Inflammatory macrophage (primary cell): Measurements from ENCODE around the gene TSPAN32.

Experiments
- DNase-seq, 2 donors: peaks; one replicate each; pipeline ENCODE4 v3.0.0-alpha.2; 2020 to 2022

Gene TSPAN32

DNA sequence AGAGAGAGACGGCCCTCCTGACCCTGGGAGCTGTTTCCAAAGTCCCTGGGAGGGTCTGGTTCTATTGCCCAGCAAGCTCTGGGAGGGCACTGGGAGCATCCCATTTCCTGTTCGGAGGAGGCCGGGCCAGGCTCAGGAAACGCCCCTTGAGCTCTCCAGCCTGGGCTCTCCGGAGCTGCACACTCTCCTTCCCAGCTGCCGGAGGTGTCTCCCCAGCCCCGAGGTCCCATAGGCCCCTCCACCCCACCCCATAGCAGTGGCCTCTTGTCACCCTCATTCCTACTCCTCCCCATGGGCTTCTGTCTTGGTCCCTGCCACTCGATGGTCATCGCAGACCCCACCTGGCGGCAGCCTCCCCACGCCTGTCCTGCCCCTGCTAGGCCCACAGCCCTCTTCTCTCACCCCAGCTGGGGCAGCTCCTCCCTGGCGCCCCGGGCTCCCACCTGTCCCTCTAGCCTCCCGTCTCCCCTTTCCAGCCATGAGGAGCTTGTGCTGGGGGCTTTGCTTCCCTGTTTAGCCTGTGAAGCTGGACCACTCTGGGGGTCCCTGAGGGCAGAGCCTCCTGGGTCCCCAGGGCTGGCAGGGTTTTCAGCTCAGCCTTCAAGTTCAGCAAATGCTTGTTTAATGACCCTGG lies 2.8 kb downstream of the TSPAN32 start:
- DNase-seq = no peak

- DNase-seq = peak; percentile 78 to 80
Observed at GRCh38 chr11:2305140-2305778, 3.4 kb downstream of the TSPAN32 start.

- no peak for DNase-seq
Observed at GRCh38 chr11:2305788-2306451, 4.1 kb downstream of the TSPAN32 start.

- no peak for DNase-seq
Observed at GRCh38 chr11:2306452-2306823, 4.6 kb downstream of the TSPAN32 start.

GRCh38 chr11:2306877-2307500 lies 5.2 kb downstream of the TSPAN32 start:
- DNase-seq = no peak

DNA sequence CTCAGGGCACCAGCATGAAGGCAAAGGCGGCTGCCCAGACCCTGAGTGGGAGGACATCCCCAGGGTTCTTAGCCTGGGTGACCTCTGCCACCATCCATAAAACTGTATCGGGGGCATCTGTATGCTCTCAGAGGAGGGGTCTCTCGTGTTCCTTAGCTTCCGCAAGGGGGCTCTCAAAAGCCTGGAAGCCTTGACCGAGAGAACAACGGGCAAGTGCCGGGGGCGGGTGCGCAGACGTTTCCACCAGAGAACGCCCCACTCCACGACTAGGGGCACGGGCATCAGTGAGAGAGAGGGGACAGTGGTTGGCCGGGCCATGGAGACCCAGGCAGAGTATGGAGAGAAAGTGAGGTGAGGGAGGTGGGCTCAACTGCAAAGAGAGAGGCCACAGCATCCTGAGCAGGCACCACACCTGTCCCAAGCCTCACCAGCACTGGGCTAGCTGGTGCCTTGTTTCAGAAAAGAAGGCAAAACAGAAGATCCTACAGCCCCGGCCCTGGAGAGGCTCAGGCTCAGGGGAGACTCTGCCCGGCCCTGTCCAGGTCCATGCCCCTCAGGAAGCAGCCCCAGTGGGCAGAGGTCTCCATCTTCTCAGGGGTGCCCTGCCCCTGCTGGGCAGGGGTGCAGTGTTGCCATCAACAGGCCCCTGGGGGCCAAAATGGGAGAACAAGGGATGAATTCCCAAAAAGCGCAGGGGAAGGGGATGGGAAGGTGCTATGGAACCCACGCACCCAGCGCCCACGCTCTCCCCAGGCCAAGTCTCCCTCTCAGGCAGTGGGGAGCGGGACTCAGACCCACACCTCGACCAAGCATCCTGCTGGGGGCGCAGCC lies 5.9 kb downstream of the TSPAN32 start:
- DNase-seq = no peak

- DNase-seq = no peak
Observed at GRCh38 chr11:2308713-2309112, 6.9 kb downstream of the TSPAN32 start.

DNA sequence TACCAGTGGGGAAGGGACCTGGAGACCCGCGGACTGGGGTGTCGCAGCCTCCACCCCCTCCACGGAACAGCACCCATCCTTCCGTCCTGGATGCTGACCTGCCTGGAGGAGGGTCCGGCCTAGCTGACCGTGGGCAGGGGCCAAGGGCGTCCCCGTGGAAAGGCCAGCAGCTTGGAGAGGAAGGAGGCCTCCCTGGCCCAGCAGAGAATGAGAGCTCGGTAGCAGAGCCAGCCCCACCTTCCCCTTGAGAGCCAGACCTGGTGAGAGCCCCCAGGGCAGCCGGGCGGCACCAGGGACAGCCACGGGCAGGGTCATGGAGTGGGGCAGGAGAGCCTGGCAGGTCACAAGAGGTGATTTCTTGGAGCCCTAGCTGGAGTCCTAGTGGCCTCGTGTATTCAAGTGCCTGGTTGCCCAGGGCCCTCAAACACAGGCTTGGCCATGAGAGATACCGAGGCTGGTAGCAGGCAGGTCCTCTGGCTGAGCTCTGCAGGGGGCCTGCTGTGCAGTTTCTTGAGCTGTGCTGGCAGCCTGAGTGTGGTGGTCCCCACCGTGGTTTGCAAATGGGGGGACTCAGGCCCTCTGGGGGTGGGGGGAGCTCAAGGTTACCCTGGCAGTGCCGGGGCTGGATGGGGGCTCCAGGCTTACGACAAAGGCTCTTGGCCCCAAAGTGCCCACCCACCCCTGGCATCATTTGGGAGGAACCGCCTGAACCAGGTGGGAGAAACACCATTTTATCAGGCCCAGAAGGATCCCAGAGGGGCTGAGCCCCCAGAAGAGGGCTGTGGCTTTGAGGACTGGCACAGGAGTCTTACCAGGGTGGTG lies 7.6 kb downstream of the TSPAN32 start:
- DNase-seq = no peak

DNA sequence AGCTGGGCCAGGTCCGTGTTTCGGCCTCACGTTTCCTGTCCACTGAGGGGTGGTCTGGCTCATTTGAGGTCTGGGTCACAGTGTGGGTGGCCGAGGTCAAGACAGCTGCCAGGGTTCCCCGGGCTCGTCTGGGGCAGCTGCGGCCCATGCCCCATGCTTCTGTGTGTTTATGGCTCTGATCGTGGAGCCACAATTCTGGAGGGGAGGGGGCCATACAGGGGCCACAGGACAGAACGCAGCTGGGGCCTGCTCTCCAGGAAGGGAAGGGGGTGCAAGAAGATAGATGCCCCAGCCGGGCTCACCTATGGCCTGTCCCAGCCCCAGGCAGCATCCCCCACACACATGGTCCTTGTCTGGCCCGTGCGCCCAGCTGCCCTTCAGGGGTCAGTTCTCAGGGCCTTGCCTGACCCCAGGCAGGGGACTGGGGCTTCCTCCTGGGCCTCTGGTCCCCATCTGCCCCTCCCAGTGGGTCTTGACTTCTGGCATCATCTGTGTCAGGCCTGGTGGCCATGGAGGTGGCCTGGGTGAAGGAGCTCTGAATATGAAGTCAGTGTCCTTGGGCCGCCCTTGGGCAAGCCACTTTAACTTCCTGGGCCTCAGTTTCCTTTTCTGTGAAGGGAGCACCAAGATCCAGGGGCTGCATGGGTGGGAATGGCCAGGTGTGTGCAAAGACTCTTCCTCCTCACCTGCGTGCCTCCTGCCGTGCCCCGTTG lies 8.4 kb downstream of the TSPAN32 start:
- no peak for DNase-seq

- DNase-seq = no peak
Observed at GRCh38 chr11:2310786-2311352, 9.1 kb downstream of the TSPAN32 start.

DNA sequence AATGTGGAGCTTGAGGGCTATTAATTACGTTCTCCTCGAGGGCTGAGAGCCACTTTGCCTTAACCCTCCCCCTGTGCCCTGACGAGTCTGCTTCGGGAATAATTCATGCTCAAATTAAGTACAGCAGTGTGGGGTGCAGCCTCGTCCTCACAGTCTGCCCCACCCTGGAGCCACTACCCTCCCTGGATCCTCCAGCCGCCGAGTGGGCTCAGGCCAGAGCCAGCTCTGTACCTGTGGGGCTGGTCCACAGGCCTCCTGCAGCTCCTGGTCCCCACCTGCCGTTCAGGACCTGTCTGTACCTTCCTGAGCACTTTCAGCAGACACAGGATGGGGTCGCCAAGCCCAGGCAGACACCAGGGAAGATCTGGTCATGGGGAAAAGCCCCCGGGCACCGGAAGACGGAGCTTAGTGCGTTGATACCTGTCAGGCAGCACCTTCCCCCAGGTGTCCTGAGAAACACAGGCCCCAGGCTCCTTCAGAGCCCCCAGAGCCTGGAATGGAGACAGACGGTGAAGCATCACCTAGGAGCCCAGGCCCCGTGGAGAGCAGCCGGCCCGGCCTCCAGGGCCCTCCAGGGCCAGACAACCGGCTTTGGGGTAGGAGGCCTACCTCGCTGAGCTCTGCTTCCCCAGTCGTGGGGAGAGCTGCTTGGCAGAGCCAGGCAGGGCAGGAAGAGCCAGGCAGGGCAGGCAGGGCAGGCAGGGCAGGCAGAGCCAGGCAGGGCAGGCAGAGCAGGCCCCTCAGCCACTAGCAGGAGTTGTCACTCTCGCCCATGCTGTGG lies 9.7 kb downstream of the TSPAN32 start:
- no peak for DNase-seq

DNA sequence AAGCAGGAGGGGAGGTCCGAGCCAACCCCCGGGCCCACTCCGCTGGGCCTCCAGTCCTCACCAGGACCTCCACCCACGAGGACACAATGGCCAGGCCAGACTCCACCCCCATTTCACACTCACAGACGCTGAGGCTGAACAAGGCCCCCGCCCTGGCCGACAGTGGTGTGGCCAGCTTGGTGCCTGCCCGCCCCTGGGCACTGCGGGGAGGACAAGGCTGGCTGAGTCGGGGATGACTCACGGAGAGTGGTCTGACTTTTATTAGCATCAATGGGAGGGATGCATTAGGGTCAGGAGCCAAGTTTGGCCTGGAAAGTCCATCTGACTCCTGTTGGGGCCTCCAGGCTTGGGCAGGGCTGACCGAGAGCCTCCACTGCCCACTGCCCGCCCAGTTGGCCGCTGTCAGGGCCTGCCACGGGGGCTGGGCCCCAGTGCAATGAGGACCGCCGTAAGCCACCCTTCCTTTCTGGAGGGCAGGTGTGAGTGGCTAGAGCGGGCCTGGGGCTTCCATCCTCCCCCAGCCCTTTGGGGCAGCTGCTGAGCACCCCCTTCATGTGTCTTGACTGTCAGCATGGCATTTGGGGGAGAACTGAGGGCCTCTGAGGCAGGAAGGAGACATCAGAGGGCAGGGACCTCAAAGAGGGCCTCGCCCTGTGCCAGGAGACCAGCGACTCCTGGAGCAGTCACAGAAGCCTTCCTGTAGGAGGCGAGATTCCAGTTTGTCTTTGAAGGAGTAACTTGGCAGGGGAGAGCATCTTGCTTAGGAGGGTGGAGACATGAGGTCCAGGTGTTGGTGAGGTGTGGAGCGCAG lies 10.6 kb downstream of the TSPAN32 start:
- no peak for DNase-seq

DNA sequence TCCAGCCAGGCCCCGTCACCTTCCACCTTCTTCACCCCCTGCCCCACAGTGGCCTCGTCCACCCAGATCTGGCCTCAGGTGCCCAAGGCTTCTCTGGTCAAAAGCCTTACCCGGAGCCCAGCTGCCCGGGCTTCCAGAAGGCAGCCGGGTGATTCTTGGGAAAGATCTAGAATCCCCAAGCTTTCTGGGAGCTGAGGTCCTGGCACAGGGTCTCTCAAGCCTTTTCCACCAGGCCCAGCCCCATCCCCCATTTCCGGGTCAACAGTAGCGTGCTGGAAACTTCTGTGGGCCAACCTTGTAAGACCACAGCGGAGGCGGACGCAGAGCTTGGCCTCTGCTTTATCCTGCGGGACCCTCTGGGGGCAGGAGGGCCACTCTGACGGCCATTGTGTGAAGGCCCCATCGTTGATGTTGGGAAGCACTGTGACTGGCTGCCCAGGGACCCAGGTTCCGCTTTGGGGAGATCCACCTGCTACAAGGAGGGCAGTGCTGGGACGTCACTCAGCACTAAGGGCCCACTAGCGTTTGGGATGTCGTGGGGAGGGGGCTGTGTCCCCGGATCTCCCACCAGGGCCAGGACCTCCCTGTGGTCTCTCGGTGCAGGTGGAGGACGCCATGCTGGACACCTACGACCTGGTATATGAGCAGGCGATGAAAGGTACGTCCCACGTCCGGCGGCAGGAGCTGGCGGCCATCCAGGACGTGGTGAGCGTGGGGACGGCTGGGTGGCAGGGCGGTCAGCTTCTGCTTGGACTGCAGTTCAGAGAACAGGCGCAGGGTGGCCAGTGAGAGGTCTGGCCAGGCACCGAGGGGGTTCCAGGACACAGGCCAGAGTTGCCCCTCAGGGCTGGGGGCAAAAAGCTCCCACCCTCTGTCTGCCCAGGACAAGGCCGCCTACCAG lies 11.5 kb downstream of the TSPAN32 start:
- no peak for DNase-seq

GRCh38 chr11:2314136-2314524 lies 12.3 kb downstream of the TSPAN32 start:
- no peak for DNase-seq

DNA sequence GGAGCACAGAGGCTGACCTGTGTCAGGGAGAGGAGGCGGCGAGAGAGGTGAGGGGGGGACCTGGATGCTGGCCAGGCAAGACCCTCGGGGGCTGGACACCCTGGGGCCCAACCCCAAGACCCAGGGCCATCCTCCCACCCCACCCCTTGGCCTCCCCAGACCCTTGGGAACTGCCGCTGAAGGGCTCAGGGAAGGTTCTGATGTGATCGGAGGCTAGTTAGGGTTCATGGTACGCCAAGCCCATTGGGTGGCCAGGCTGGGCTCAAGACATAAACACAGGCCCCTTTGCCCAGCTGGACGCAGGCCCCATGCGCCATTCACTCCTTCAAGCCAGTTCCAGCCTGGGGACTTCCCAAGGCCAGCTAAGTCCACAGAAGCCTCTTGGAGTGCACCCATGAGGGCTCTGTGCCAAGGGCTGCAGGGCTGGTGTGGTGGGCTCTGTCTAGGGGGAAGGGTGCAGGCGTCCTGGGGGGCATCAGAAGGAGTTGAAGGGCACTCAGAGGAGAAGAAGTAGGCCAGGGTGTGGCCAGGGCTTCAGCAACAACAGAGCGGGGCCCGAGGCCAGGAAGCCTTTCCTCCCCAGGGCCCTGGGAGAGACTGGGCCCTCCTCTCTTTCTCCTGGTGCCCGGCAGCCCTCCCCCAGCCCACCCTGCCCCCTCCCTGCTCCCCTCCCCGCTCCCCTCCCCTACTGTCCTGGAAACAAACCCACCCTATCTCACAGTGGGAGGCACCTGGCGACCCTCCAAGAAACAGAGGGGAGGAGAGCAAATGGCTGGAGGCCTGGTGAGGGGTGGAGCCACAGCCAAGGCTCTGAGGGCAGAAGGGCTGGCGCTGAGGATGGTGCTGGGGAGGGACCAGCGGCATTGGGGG lies 12.9 kb downstream of the TSPAN32 start:
- DNase-seq = no peak

- DNase-seq = no peak
Observed at GRCh38 chr11:2315395-2316168, 13.8 kb downstream of the TSPAN32 start.
